NCI-H526 (cell line): ENCODE measurements around the gene FZR1.
"Not testable (repeated sequence)": the region's sequence is repeated elsewhere in the genome, so short reads cannot be mapped to it uniquely, and the experiment has no call there.

Experiments
- DNase-seq, 2 experiments: peaks; one replicate each; lab custom pipeline; 2025; lab: John Stamatoyannopoulos, UW

Gene FZR1

DNA sequence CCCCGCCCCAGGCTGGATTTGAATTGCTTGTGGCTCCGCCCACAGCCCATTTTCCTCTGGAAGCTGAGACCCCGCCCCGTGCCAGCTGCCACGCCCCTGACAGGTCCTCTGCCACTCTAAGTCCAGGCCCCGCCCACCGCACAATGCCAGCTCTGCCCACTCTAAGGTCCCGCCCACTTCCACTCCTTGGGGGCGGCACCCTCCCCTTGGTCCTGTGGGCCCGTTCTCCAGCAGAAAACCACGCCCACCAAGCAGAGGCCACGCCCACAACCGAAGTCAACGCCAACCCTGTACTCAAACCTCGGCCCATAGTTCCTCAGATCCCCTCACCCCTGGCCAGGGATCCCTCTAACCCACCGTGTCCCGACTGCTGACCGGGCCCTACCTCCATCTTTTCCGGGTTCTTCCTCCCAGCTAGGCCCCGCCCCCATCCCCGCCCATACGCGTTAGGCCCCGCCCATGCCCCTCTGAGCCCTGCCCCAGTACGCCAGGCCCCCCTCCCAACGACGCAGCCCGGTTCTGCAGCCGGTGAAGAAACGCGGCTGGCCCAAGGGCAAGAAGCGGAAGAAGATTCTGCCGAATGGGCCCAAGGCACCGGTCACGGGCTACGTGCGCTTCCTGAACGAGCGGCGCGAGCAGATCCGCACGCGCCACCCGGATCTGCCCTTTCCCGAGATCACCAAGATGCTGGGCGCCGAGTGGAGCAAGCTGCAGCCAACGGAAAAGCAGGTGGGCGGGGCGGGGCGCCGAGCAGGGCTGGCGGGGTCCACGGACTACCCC is 67.9 kb downstream of the FZR1 start:
- DNase-seq = peak; percentile 86 to 97

DNA sequence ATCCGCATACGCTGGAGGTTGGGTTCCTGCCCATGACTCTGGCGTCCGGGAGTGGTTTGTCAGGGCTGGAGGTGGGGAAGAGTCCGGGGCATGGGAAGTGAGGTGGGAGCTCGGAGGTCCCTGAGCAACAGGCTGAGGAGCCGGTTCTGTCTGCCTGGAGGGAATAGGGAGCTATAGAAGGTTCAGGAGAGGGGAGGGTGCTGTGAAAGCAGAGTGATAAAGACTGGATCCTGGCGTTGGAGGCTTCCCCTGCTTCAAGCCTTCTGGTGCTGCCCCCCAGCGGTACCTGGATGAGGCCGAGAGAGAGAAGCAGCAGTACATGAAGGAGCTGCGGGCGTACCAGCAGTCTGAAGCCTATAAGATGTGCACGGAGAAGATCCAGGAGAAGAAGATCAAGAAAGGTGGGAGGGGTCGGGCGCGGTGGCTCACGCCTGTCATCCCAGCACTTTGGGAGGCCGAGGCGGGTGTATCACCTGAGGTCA is 69.2 kb downstream of the FZR1 start:
- DNase-seq = peak in 1 of 2 experiments; percentile 23

DNA sequence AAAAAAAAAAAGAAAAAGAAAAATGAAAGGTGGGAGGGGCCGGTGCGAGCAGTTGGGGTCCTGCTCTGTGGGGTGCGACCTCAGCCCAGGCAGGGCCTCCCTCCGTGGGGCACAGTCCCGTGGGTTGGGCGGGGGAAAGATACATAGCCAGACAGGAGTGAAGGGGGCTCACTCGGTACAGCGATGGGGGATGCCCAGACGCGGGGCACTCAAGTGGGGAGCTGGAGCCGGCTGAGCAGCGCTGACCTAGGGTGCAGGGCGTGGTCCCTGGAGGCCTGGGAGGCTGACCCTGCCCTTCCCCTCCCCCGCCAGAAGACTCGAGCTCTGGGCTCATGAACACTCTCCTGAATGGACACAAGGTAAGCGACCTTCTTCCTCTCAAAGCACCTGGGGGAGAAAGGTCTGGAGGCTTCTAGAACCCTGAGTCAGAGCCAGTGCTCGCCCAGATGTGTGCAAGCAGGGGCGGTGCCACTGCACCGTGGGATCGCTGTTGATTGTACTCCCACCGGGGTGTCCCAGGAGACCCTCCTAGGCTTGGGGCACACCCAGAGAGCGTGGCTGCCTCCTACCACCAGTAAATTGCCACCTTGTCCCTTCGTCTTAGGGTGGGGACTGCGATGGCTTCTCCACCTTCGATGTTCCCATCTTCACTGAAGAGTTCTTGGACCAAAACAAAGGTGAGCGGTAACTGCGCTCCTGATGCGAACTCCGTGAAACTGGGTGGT is 70.0 kb downstream of the FZR1 start:
- no peak for DNase-seq

DNA sequence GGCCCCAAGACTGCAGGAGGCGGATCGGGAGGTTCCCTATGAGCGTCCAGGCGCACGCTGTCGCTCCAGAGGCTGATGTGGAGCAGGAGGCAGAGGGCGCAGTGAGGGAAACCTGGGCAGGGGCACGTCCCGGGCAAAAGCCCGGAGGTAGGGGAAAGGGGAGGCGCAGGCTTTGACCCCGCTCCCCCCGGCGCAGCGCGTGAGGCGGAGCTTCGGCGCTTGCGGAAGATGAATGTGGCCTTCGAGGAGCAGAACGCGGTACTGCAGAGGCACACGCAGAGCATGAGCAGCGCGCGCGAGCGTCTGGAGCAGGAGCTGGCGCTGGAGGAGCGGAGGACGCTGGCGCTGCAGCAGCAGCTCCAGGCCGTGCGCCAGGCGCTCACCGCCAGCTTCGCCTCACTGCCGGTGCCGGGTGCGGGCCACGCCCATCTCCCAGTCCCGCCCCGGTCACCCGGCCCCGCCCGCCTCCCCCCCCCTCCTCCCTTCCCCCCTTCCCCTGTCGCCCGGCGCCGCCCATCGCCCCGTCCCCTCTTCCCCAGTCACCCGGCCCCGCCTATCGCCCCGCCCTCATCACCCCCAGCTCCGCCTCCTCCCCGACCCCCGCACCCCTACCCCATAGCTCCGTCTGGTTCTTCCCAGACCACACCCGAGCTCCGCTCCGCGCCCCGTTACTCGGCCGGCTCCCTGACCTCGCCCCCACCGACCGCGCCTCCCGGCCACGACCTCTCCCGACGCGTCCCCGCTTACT is 70.8 kb downstream of the FZR1 start:
- no peak for DNase-seq

DNA sequence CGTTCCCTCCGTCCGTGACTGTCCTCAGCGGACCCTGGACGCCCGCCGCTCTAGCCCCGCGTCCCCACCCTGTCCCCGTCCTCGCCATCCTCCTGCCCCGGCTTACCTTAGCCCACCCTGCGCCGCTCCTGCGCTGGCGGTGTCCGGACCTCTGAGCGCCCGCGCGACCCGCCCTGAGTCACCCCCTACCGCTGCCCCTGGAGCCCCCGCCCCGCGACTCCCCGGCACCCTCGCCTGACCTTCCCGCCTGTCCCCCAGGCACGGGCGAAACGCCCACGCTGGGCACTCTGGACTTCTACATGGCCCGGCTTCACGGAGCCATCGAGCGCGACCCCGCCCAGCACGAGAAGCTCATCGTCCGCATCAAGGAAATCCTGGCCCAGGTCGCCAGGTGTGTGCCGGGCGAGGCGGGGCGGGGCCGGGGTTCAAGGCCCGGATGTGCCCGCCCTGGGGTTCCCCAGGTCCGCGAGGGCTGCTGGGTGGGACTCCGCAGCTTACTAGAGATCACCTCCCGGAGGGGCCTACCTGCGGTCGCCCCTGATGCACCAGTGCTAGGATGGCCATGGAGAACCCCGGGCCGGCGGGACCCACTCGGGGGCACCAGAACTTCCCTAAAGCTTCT is 71.7 kb downstream of the FZR1 start:
- DNase-seq = no peak

DNA sequence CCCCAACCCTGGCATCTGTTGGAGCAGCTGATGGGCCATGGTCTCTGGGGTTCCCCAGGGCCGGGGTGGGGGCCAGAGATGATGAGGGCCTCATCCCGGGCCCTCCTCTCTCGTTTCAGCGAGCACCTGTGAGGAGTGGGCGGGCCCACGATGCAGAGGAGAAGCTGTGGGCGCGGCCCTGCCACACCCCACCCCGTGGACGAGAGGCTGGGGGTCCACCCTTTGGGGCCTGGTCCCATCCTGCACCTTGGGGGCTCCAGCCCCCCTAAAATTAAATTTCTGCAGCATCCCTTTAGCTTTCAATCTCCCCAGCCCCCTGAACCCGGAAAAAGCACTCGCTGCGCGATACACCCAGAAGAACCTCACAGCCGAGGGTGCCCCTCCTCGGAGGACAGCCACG is 72.3 kb downstream of the FZR1 start:
- no peak for DNase-seq

DNA sequence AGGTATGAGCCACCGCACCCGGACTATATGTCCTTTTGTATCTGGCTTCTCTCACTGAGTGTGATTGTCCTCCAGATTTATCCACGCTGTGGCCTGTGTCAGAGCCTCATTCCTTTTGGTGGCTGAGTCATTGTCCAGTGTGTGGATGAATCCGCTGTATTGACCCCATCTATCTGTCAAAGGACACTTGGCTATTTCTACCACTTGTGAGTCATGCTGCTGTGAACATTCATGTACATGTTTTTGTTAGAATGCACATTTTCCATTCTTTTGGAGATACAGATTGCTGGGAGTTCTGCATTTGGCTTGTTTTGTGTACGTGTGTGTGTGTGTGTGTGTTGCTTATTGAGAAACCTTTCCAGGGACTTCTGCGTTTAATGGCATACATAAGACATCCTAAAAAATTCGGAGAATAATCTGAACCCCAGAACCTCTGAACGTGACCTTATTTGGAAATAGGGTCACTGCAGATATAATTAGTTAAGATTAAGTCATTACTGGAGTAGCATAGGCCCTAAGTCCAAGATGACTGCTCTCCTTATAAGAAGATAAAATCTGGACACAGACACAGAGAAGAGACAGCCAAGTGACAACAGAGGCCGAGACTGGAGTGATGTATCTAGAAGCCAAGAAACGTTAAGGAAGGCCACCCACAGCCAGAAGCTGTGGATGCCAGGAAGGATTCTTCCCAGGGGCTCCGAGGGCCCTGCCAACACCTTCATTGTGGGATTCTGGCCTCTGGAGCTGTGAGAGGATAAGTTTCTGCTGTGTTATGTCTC is 74.2 kb downstream of the FZR1 start:
- no peak for DNase-seq

DNA sequence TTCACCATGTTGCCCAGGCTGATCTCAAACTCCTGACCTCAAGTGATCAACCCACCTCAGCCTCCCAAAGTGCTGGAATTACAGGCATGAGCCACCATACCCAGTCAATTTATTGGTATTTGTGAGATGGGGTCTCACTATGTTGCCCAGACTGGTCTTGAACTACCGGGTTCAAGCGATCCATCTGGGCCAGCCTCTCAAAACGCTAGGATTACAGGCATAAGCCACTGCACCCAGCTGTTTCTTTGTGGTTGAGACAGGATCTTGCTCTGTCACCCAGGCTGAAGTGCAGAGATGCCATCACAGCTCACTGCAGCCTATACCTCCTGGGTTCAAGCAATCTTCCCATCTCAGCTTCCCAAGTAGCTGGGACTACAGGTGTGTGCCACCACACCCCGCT is 75.7 kb downstream of the FZR1 start:
- not testable (repeated sequence) for DNase-seq

DNA sequence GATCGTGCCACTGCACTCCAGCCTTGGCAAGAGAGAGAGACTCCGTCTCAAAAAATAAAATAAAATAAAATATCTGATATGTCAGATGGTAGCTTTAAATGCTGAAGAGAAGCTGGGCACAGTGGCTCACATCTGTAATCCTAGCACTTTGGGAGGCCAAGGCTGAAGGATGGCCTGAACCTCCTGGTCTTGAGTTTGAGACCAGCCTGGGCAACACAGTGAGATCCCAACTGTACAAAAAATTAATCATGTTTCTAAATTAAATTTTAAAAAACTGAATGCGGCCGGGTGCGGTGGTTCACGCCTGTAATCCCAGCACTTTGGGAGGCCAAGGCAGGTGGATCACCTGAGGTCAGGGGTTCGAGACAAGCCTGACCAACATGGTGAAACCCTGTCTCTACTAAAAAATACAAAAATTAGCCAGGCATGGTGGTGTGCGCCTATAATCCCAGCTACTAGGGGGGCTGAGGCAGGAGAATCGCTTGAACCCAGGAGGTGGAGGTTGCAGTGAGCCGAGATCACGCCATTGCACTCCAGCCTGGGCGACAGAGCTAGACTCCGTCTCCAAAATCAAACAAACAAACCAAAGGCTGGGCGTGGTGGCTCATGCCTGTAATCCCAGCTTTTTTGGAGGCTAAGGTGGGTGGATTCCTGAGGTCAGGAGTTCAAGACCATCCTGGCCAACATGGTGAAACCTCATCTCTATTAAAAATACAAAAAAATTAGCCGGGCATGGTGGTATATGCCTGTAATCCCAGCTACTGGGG is 78.1 kb downstream of the FZR1 start:
- DNase-seq = not testable (repeated sequence)

DNA sequence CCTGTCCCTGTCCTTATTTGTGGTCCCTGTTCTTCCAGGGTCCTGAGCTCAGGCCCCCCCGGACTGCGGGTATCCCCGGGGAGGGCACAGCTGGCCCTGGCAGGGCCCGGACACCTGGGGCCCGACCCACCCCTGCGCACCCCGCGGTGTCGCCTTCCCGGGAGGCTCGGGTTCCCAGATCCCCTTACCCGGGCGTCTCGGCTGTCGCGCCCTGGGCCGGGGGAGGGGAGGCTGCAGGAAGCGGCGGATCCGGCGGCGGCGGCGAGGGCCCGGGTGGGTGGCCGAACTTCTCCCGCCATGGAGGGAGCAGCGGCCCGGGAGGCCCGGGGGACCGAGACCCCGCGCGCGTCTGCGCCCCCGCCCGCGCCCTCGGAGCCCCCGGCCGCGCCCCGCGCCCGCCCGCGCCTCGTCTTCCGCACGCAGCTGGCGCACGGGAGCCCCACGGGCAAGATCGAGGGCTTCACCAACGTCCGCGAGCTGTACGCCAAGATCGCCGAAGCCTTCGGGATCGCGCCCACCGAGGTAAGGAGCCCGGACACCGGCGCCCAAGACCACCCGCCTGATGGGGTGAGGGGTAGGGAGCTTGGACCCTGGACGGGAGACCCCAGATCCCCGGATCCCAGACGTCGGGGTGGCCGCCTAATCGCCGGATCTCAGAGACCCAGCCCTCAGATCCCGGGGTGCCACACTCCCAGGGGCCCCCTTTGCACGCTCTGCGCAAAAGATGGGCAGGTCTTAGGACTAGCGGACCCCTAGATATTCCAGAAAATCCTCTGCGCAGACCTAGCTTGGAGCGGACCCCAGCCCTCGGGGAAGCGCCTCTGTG is 79.4 kb downstream of the FZR1 start, which contains the start of gene GIPC3:
Gene GIPC3 (plus strand): TSS at position 178 of the 826 bp plus-strand sequence. CDS start 120 bp downstream, at position 298.
- no peak for DNase-seq

DNA sequence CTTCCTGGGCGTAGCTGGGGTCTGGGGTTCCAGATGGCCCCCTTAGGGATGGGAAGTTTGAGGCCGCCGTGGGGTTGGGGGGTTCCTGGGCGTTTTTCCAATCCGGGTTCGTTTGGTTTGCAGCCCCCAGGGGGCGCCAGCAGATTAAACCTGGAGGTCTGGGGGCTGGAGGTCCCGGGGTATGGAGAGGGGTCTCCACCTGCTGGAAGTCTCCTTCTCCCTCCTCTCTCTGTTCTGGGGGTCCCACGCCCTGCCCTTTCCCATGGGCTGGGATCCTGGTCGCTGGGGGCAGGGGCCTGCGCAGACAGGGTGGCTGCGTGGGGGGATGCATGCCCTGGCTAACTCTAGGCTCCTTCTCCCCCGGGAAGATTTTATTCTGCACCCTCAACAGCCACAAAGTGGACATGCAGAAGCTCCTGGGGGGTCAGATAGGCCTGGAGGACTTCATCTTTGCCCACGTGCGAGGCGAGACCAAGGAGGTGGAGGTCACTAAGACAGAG is 80.1 kb downstream of the FZR1 start:
- DNase-seq = peak in 1 of 2 experiments; percentile 28

DNA sequence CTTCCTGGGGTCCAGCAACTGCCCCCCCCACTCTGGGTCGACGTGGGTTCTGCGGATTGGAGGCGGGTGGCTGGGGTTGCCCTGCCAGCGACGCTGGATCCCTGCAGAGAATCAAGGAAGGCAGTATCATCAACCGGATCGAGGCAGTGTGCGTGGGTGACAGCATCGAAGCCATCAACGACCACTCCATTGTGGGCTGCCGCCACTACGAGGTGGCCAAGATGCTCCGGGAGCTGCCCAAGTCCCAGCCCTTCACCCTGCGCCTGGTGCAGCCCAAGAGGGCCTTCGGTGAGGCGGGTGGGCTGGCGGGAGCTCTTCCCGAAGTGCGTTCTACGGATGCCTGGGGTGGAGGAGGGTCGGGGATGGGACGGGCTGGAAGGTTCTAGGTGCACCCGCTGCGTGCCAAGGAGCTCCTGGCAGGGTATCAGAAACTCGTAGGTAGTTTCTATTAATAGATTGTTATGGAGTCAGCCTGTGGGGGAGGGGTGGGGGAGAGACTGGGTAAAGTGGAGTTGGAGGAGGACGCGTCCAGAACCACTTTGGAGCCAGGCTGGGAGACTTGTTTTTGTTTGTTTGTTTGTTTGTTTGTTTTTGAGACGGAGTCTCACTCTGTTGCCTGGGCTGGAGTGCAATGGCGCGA is 80.7 kb downstream of the FZR1 start:
- DNase-seq = no peak
